ENCODE data around the gene SMG1. TPM values are rescaled to one million over a fixed set of nuclear protein-coding genes. Genes with fewer than 3 reads are reported as not detected.

The SMG1 gene
- total RNA-seq, 4 donors from 2014 or later: 65.2 to 88.9 (median 69.1) TPM

DNA sequence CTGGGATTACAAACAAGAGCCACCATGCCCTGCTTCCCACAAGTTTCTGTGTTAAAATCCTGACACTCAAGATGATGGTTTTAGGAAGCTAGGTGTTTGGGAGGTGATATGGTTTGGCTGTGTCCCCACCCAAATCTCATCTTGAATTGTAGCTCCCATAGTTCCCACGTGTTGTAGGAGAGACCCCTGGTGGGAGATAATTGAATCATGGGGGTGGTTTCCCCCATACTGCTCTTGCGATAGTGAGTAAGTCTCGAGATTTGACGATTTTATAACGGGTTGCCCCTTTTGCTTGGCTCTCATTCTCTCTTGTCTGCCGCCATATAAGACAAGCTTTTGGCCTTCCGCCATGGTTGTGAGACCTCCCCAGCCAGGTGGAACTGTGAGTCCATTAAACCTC, 17.2 kb upstream of the SMG1 start:
- H3K27me3 ChIP-seq: no peaks in the 10 kb centered on the region
- no peak overlapping the region for H3K27ac ChIP-seq (replicated peaks in 1 of 4)
- 88% methylated on average over 7 of the region's 7 CpGs for WGBS
- no peaks in the 10 kb centered on the region for H3K9me3 ChIP-seq
- peaks cover 0 to 5% (median 1%) of the 10 kb centered on the region in 4 donors for H3K4me1 ChIP-seq
- no peak overlapping the region for H3K4me3 ChIP-seq
- no peak for DNase-seq (ENCODE audit: extremely low spot score)
- TF ChIP-seq, protein P1, sequence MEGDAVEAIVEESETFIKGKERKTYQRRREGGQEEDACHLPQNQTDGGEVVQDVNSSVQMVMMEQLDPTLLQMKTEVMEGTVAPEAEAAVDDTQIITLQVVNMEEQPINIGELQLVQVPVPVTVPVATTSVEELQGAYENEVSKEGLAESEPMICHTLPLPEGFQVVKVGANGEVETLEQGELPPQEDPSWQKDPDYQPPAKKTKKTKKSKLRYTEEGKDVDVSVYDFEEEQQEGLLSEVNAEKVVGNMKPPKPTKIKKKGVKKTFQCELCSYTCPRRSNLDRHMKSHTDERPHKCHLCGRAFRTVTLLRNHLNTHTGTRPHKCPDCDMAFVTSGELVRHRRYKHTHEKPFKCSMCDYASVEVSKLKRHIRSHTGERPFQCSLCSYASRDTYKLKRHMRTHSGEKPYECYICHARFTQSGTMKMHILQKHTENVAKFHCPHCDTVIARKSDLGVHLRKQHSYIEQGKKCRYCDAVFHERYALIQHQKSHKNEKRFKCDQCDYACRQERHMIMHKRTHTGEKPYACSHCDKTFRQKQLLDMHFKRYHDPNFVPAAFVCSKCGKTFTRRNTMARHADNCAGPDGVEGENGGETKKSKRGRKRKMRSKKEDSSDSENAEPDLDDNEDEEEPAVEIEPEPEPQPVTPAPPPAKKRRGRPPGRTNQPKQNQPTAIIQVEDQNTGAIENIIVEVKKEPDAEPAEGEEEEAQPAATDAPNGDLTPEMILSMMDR (IDR thresholded peaks at IDR 0.05): no peak
- no peak for TF ChIP-seq EP300 (IDR thresholded peaks at IDR 0.05)
- TF ChIP-seq POLR2AphosphoS5 (IDR thresholded peaks at IDR 0.05): no peak
- TF ChIP-seq POLR2A (IDR thresholded peaks at IDR 0.05; ENCODE audit: low read depth): no peak
- H3K36me3 ChIP-seq: no peaks in the 10 kb centered on the region
- intact Hi-C loops (cut with DNase I): no loop called here

DNA sequence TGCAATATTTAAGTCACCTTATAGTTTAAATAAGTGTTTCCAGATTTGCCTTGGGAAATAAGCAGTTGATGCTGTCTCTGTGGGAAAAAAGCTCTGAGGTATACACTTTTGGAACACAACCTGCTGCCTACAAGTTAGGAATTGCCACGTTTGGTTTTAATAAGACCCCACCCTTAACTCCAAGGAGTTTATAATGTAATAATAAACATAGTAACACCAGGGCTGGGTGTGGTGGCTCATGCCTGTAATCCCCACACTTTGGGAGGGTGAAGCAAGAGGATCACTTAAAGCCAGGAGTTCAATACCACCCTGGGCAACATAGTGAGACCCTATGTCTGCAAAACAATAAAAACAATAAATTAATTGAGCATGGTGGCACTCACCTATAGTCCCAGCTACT, 15.9 kb upstream of the SMG1 start:
- H3K36me3 ChIP-seq: no peaks in the 10 kb centered on the region
- intact Hi-C loops (cut with DNase I): no loop called here
- H3K27me3 ChIP-seq: no peaks in the 10 kb centered on the region
- 63% methylated on average over 1 of the region's 1 CpG for WGBS
- H3K4me1 ChIP-seq: peaks cover 0 to 5% (median 1%) of the 10 kb centered on the region in 4 donors
- no peaks in the 10 kb centered on the region for H3K9me3 ChIP-seq
- no peak overlapping the region for H3K27ac ChIP-seq (replicated peaks in 1 of 4)
- TF ChIP-seq, protein P1 (IDR thresholded peaks at IDR 0.05): no peak
- TF ChIP-seq POLR2A (IDR thresholded peaks at IDR 0.05; ENCODE audit: low read depth) (no peak), POLR2AphosphoS5 (IDR thresholded peaks at IDR 0.05) (no peak), EP300 (IDR thresholded peaks at IDR 0.05) (no peak)
- H3K4me3 ChIP-seq: no peak overlapping the region
- DNase-seq (ENCODE audit: extremely low spot score): no peak

DNA sequence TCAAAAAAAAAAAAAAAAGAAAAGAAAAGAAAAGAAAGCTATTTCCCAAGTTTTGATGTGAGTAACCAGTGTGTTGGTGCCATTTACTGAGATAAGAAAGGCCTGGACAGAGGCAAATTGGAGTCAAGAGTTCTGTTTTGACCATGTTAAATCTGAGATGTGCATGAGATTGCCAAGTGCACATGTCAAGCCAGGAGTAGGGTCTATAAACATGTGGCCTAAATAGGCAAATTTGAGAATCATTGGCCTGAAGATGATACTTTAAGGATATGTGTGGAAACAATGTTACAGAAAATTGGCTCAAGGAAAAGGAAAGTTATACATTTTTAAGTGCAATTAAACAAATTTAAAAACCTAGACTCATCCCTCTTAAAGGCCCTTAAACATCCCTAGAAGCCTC, 15.3 kb upstream of the SMG1 start:
- DNase-seq (ENCODE audit: extremely low spot score): no peak
- H3K36me3 ChIP-seq: no peaks in the 10 kb centered on the region
- intact Hi-C loops (cut with DNase I): no loop called here
- H3K4me1 ChIP-seq: peaks cover 0 to 3% (median under 1%) of the 10 kb centered on the region in 4 donors
- no peak overlapping the region for H3K27ac ChIP-seq (replicated peaks in 1 of 4)
- H3K9me3 ChIP-seq: no peaks in the 10 kb centered on the region
- no peak overlapping the region for H3K4me3 ChIP-seq
- H3K27me3 ChIP-seq: no peaks in the 10 kb centered on the region
- TF ChIP-seq, protein P1 (IDR thresholded peaks at IDR 0.05): no peak
- TF ChIP-seq EP300 (IDR thresholded peaks at IDR 0.05) (no peak), POLR2AphosphoS5 (IDR thresholded peaks at IDR 0.05) (no peak), POLR2A (IDR thresholded peaks at IDR 0.05; ENCODE audit: low read depth) (no peak)

DNA sequence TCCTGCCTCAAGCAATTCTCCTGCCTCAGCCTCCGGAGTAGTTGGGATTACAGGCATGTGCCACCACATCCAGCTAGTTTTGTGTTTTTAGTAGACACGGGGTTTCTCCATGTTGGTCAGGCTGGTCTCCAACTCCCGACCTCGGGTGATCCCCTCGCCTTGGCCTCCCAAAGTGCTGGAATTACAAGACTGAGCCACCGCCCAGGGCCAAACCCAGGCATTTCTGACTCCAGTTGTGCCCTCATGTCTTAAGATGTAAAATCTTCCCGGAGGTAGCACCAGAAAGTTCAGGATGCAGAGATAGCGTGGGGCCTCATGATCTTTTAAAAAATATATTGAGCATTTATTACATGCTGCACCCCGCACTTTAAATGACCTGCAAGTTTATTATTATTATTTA, 12.8 kb upstream of the SMG1 start:
- H3K27ac ChIP-seq (replicated peaks in 1 of 4): no peak overlapping the region
- no peaks in the 10 kb centered on the region for H3K27me3 ChIP-seq
- no peaks in the 10 kb centered on the region for H3K36me3 ChIP-seq
- no peaks in the 10 kb centered on the region for H3K9me3 ChIP-seq
- intact Hi-C loops (cut with DNase I): no loop called here
- H3K4me3 ChIP-seq: no peak overlapping the region
- DNase-seq (ENCODE audit: extremely low spot score): no peak
- 97% methylated on average over 9 of the region's 9 CpGs for WGBS
- no peaks in the 10 kb centered on the region for H3K4me1 ChIP-seq
- TF ChIP-seq EP300 (IDR thresholded peaks at IDR 0.05) (no peak), POLR2A (IDR thresholded peaks at IDR 0.05; ENCODE audit: low read depth) (no peak), POLR2AphosphoS5 (IDR thresholded peaks at IDR 0.05) (no peak)
- TF ChIP-seq, protein P1 (IDR thresholded peaks at IDR 0.05): no peak

DNA sequence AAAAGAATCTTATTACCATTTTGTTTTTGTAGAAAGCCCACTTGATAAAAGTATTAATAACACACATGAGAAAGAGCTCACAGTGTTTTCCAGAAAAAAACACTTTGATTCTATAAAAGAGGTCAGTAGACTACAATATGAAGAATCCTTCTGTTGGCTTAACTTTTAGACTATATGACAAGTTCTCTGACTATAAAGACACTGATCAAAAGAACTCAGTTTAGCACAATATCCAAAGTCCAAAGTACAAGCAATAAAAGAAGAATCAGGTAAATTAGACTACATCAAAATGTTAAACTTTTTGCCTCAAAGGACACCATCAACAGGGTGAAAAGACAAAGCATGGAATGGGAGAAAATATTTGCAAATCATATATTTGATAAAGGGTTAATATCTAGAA, 11.2 kb upstream of the SMG1 start:
- no peak overlapping the region for H3K27ac ChIP-seq (replicated peaks in 1 of 4)
- no peaks in the 10 kb centered on the region for H3K9me3 ChIP-seq
- H3K4me1 ChIP-seq: peaks cover 2 to 12% (median 12%) of the 10 kb centered on the region in 4 donors
- H3K27me3 ChIP-seq: no peaks in the 10 kb centered on the region
- intact Hi-C loops (cut with DNase I): no loop called here
- H3K36me3 ChIP-seq: no peaks in the 10 kb centered on the region
- no peak overlapping the region for H3K4me3 ChIP-seq
- no peak for TF ChIP-seq POLR2AphosphoS5 (IDR thresholded peaks at IDR 0.05)
- no peak for TF ChIP-seq EP300 (IDR thresholded peaks at IDR 0.05)
- TF ChIP-seq, protein P1 (IDR thresholded peaks at IDR 0.05): no peak
- TF ChIP-seq POLR2A (IDR thresholded peaks at IDR 0.05; ENCODE audit: low read depth): no peak
- no peak for DNase-seq (ENCODE audit: extremely low spot score)
